Bronchial epithelial cell (primary cell): ENCODE results near the gene FANCL. TPM values are rescaled to one million over a fixed set of nuclear protein-coding genes. Genes with fewer than 3 reads are reported as not detected.
A peak's percentile ranks its signal among the peaks of the same experiment; 100 is the strongest.

ENCODE experiments used
- DNase-seq: peaks from one replicate; pipeline ENCODE4 v3.0.0-alpha.2; 2010; ENCODE audit warnings: low read depth
- FAIRE-seq: peaks from 2 replicates; lab custom pipeline; 2011; peaks lifted over from hg19 to GRCh38; lab: Jason Lieb, UNC
- H3K27me3 ChIP-seq: 2 replicates; pipeline ENCODE4 v1.5.1; 2011; ENCODE audit warnings: low read length; ENCODE audit not compliant: control insufficient read depth, insufficient read depth
- H3K36me3 ChIP-seq: 2 replicates; pipeline ENCODE4 v1.5.1; 2011; ENCODE audit warnings: low read length; ENCODE audit not compliant: control insufficient read depth, insufficient read depth
- H3K4me3 ChIP-seq: 2 replicates; pipeline ENCODE4 v1.5.1; 2011; ENCODE audit warnings: mild to moderate bottlenecking, low read depth, low read length, control low read depth
- CTCF ChIP-seq: IDR thresholded peaks from 2 replicates; pipeline ENCODE4 v1.5.1; 2011; ENCODE audit warnings: mild to moderate bottlenecking, moderate library complexity, low read length, control low read depth, inconsistent platforms; ENCODE audit not compliant: insufficient read depth, severe bottlenecking
- total RNA-seq: library from RNA; depleted of rRNA; stranded (reverse); fragments of >200 nt; gene quantifications from 2 replicates; pipeline ENCODE4 v1.2.1, GENCODE V29; 2014

FANCL gene
- total RNA-seq, 1 donor from 2014 or later, result 10.8 TPM

- FAIRE-seq, result no peak
- peaks cover 2% of the 10 kb centered on the region for H3K36me3 ChIP-seq
These were observed 100.5 kb downstream of the FANCL start for GRCh38 chr2:58140508-58141072.

GRCh38 chr2:58138396-58139030 lies 102.6 kb downstream of the FANCL start:
- H3K36me3 ChIP-seq, result peaks cover 2% of the 10 kb centered on the region
- FAIRE-seq, result no peak
- TF ChIP-seq CTCF, result no peak
- DNase-seq, result no peak
- no peak overlapping the region for H3K4me3 ChIP-seq
- no peaks in the 10 kb centered on the region for H3K27me3 ChIP-seq

More at GRCh38 chr2:58140508-58141072, 100.5 kb downstream of the FANCL start:
- DNase-seq, result no peak
- Histone ChIP-seq H3K4me3 (no peak overlapping the region), H3K27me3 (no peaks in the 10 kb centered on the region)
- no peak for TF ChIP-seq CTCF

- no peak overlapping the region for H3K4me3 ChIP-seq
- no peak for DNase-seq
- no peak for FAIRE-seq
- no peak for TF ChIP-seq CTCF
- no peaks in the 10 kb centered on the region for H3K27me3 ChIP-seq
- H3K36me3 ChIP-seq, result peaks cover 2% of the 10 kb centered on the region
These were observed 103.3 kb downstream of the FANCL start for GRCh38 chr2:58137856-58138255.

GRCh38 chr2:58137221-58137620 lies 103.9 kb downstream of the FANCL start:
- no peak for TF ChIP-seq CTCF
- peak; percentile 74 for DNase-seq
- no peaks in the 10 kb centered on the region for H3K27me3 ChIP-seq
- FAIRE-seq, result no peak
- no peak overlapping the region for H3K4me3 ChIP-seq
- H3K36me3 ChIP-seq, result peaks cover 2% of the 10 kb centered on the region

GRCh38 chr2:58135861-58136260 lies 105.3 kb downstream of the FANCL start:
- Histone ChIP-seq H3K4me3 (no peak overlapping the region), H3K36me3 (no peaks in the 10 kb centered on the region), H3K27me3 (no peaks in the 10 kb centered on the region)
- TF ChIP-seq CTCF, result no peak
- FAIRE-seq, result no peak
- DNase-seq, result no peak
